HepG2 (cell line): Measurements from ENCODE around the gene FAM174C. TPM values are rescaled to one million over a fixed set of nuclear protein-coding genes. Genes with fewer than 3 reads are reported as not detected.
A peak's percentile ranks its signal among the peaks of the same experiment; 100 is the strongest.

Source experiments
- HCFC1 ChIP-seq: fragments of 150-350 bp; IDR thresholded peaks from 2 replicates; pipeline ENCODE4 v1.6.1; 2014; ENCODE audit warnings: low read depth, low read length
- HINFP ChIP-seq: sonication (generic); formaldehyde crosslinking; IDR thresholded peaks from 2 replicates; pipeline ENCODE4 v1.4.0; 2020; ENCODE audit warnings: low read depth, mild to moderate bottlenecking, missing genetic modification reagents
- HOXA7 ChIP-seq: sonication (generic); formaldehyde crosslinking; IDR thresholded peaks from 2 replicates; pipeline ENCODE4 v1.8.1; 2022; ENCODE audit warnings: mild to moderate bottlenecking, missing genetic modification reagents, moderate library complexity
- SOX13 ChIP-seq, 3 experiments: fragments of 450-650 bp in 1 of 3; sonication (generic) in 1 of 3; formaldehyde crosslinking in 1 of 3; IDR thresholded peaks in 2 of 3; conservative IDR thresholded peaks in 1 of 3; 2 replicates each; pipeline versions ENCODE4 v1.5.0 to v1.6.1; 2016 to 2020; ENCODE audit warnings: antibody characterized with exemption in 1 of 3, mild to moderate bottlenecking in 1 of 3, missing compliant biosample characterization in 1 of 3, missing genetic modification reagents in 1 of 3, moderate library complexity in 1 of 3
- ZFY ChIP-seq: sonication (generic); formaldehyde crosslinking; IDR thresholded peaks from 2 replicates; pipeline ENCODE4 v1.4.0; 2020; ENCODE audit warnings: missing genetic modification reagents
- ZKSCAN1 ChIP-seq: fragments of 150-350 bp; IDR thresholded peaks from 2 replicates; pipeline ENCODE4 v1.6.1; 2014; ENCODE audit warnings: low read length
- ZNF205 ChIP-seq: IDR thresholded peaks from 2 replicates; pipeline ENCODE4 v1.6.1; 2018; ENCODE audit warnings: missing biosample characterization, missing genetic modification reagents
- ZNF274 ChIP-seq: sonication (generic); formaldehyde crosslinking; IDR thresholded peaks from 2 replicates; pipeline ENCODE4 v1.5.1; 2020; ENCODE audit warnings: mild to moderate bottlenecking, missing genetic modification reagents
- ZNF503 ChIP-seq: sonication (generic); formaldehyde crosslinking; IDR thresholded peaks from 2 replicates; pipeline ENCODE4 v1.4.0; 2020; ENCODE audit warnings: missing genetic modification reagents
- ZNF609 ChIP-seq: sonication (generic); formaldehyde crosslinking; IDR thresholded peaks from 2 replicates; pipeline ENCODE4 v1.4.0; 2020; ENCODE audit warnings: mild to moderate bottlenecking, missing genetic modification reagents, borderline replicate concordance
- ZNF747 ChIP-seq: sonication (generic); formaldehyde crosslinking; IDR thresholded peaks from 2 replicates; pipeline ENCODE4 v1.8.1; 2023; ENCODE audit warnings: missing genetic modification reagents, mild to moderate bottlenecking, borderline replicate concordance
- polyA plus RNA-seq, 8 experiments: library from polyadenylated mRNA; depleted of rRNA in 3 of 8; stranded (reverse) in 7 of 8; unstranded in 1 of 8; fragments of >200 nt; fragmentation: Illumina TruSeq in 4 of 8; extraction: Trizol in 4 of 8; gene quantifications; 2 replicates each; pipeline versions ENCODE4 v1.2.1 to v1.2.3, GENCODE V29; 2011 to 2016; ENCODE audit warnings: low read depth in 4 of 8, missing spikeins in 1 of 8, mixed read lengths in 1 of 8; ENCODE audit not compliant: insufficient read depth in 1 of 8
- total RNA-seq, 5 experiments: library from RNA; depleted of rRNA; stranded (reverse); fragments of >200 nt; fragmentation: Illumina TruSeq; extraction: Trizol; gene quantifications; 2 replicates each; pipeline ENCODE4 v1.2.3, GENCODE V29; 2016; ENCODE audit warnings: low read depth in 1 of 5
- TF ChIP-seq, protein P1 (sequence below), 2 experiments: sonication (generic) in 1 of 2; formaldehyde crosslinking in 1 of 2; IDR thresholded peaks; 2 replicates each; pipeline versions ENCODE4 v1.4.0 to v1.6.1; 2016 to 2020; ENCODE audit warnings: borderline replicate concordance in 1 of 2, low read depth in 1 of 2, mild to moderate bottlenecking in 1 of 2, missing genetic modification reagents in 1 of 2

FAM174C gene
- total and polyA plus RNA-seq, 2 of the 13 experiments (the other 11 are each of a cell fraction or from before 2014, with no cell fraction given) = 19.5 to 31.3 TPM

- TF ChIP-seq ZNF609 (peak; percentile 82), ZNF274 (CRISPR knock-in tag) (0 out of 2 replicates have a peak, but pooled peaks have one; percentile 32), ZKSCAN1 (no peak), ZNF747 (CRISPR knock-in tag) (0 out of 2 replicates have a peak, but pooled peaks have one; percentile 64), ZFY (CRISPR knock-in tag) (peak; percentile 81), HINFP (CRISPR knock-in tag) (peak; percentile 69; the same call in 1 of the 2 replicates), HOXA7 (CRISPR knock-in tag) (no peak), HCFC1 (no peak), ZNF205 (CRISPR knock-in tag) (0 out of 2 replicates have a peak, but pooled peaks have one; percentile 15), SOX13 (IDR thresholded peaks at IDR 0.05) (0 out of 2 replicates have a peak, but pooled peaks have one; percentile 20), SOX13 (CRISPR knock-in tag; conservative IDR thresholded peaks at IDR 0.05 in 1 of 2, IDR thresholded peaks at IDR 0.05 in 1 of 2) (peak; percentile 52 to 99; a peak in 3 of 4 replicates), ZNF503 (CRISPR knock-in tag) (no peak)
- TF ChIP-seq, protein P1, sequence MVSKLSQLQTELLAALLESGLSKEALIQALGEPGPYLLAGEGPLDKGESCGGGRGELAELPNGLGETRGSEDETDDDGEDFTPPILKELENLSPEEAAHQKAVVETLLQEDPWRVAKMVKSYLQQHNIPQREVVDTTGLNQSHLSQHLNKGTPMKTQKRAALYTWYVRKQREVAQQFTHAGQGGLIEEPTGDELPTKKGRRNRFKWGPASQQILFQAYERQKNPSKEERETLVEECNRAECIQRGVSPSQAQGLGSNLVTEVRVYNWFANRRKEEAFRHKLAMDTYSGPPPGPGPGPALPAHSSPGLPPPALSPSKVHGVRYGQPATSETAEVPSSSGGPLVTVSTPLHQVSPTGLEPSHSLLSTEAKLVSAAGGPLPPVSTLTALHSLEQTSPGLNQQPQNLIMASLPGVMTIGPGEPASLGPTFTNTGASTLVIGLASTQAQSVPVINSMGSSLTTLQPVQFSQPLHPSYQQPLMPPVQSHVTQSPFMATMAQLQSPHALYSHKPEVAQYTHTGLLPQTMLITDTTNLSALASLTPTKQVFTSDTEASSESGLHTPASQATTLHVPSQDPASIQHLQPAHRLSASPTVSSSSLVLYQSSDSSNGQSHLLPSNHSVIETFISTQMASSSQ (IDR thresholded peaks at IDR 0.05; ENCODE audit: low read depth) = no peak
- TF ChIP-seq, protein P1 (CRISPR knock-in tag; IDR thresholded peaks at IDR 0.05; ENCODE audit: borderline replicate concordance) = peak; percentile 81; the same call in 1 of the 2 replicates
Measured at GRCh38 chr19:1259206-1259875, 16.0 kb upstream of the FAM174C start (continued).
